Inferior parietal cortex (tissue), 1 donor: Measurements from ENCODE around the gene ATAD3B.
"Not testable (repeated sequence)": the region's sequence is repeated elsewhere in the genome, so short reads cannot be mapped to it uniquely, and the experiment has no call there.

Experiments used
- DNase-seq: peaks from one replicate; pipeline ENCODE4 v3.0.0-alpha.2; 2016; ENCODE audit errors: extremely low spot score

The ATAD3B gene

DNA sequence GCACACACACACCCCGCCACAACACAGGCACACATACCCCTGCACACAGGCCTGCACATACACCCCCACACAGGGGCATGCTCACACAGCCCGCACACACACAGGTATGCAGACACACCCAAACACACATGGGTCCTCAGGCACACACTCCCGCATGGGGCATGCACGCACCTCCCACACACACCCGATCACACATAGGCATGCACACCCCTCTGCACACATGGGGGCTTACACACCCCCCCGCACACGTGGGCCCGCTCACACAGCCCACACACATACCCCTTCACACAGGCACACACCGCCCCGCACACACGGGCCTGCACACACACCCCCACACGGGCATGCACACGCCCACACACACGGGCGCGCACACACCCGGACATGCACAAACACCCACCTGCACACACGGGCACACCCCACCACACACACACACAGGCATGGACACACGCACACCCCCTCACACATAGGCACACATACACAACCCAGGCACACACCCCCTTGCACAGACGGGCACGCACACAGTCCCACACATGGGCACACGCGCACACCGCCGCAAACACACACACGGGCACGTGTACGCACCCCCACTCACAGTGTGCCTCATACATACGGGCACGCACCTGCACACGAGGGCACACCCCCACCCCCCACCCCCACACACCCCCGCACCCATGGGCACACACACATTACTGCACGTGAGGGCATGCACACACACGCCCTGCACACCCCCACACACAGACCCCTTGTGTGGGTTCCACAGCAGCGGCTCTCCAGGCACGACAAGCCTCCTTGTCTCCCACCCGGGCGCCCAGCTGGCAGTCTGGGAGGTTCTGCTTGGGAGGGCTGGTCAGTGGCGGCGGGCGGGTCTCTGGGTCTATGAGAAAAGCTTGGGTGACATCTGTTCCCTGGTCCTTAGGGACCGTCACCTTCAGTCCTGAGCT lies 8.3 kb downstream of the ATAD3B start:
- DNase-seq, result no peak

DNA sequence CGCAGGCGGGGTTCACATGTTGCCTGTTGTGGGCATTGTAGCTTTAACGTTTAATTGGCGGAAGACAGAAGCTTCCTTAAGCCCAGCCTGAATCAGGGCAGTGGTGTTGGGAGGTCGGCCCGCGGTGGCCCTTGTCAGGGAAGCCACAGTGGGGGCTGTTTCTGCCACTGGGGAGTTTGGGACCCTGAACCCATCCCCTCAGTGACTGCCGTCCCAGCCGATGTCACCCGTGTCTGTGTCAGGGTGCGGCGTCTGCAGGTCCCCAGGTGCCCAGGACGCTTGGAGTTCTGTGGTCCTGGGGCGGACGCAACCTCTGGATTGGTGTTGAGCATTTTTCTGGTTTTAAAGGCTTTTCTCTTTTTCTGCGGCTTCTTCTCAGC lies 8.9 kb downstream of the ATAD3B start:
- DNase-seq, result not testable (repeated sequence)

DNA sequence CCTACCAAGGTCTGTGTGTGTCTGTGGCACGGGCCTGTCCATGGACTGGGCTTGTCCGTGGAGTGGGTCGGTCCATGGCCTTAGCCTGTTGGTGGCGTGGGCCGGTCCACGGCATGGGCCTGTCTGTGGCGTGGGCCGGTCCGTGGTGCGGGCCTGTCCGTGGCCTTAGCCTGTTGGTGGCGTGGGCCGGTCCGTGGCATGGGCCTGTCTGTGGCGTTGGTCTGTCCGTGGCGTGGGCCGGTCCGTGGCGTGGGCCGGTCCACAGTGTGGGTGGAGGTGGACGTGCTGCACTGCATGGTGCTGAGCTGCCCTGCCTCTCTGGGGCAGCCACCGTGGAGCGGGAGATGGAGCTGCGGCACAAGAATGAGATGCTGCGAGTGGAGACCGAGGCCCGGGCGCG lies 10.2 kb downstream of the ATAD3B start:
- not testable (repeated sequence) for DNase-seq

DNA sequence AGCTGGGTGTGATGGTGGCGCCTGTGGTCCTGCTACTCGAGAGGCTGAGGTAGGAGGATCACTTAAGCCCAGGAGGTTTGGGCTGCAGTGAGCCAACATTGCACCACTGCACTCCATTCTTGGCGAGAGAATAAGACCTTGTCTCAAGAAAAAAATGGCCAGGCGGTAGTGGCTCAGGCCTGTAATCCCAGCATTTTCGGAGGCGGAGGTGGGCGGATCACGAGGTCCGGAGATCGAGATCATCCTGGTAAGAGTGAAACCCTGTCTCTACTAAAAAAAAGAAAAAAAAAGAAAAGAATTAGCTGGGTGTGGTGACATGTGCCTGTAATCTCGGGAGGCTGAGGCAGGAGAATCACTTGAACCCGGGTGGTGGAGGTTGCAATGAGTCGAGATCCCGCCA lies 11.3 kb downstream of the ATAD3B start:
- DNase-seq, result no peak

DNA sequence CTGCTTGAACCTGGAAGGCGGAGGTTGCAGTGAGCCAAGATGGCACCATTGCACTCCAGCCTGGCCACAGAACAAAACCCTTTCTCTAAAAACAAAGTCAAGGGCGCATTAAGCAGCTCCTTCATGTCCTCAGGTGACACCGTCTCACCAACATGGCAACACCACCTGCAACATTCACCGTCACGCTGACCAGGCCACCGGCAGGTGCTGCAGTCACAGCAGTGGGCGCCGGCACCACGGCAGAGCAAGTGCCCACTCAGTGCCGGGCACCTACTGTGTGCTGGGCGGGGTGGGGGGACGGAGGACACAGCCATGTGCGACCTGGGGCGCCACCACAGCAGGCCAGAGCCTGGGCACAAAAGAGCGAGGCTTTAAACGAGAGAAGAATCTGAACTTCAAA lies 12.1 kb downstream of the ATAD3B start:
- DNase-seq, result no peak

DNA sequence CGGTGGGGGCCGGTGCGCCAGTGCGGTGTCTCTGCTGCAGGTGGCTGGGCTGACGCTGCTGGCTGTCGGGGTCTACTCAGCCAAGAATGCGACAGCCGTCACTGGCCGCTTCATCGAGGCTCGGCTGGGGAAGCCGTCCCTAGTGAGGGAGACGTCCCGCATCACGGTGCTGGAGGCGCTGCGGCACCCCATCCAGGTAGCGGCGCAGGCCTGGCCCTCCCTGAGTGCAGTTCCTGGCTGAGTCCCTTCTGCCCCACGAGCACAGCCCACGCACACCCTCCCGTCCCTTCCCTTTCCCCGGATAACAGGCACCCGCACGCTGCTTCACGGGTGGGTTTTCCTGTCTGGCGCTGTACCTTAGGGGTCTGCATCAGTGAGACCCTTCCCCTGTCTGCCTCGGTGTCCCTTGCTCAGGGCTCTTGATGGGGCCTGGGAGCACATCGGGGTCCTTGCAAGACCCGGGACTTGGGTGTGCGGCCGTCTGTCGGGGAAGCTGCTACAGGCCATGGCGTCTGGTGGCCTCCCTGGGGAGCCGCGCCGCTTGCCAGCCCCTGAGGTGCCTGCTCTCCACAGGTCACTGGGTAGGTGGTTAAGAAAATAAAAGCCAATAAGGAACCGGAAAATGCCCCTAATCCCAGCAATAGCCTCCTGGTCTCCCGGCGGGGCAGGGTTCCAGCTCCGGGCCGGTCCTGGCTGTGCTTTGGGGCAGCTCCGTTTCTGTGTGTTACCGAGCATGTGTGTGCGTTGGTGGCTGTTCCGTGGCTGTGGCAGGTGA lies 13.6 kb downstream of the ATAD3B start:
- not testable (repeated sequence) for DNase-seq

DNA sequence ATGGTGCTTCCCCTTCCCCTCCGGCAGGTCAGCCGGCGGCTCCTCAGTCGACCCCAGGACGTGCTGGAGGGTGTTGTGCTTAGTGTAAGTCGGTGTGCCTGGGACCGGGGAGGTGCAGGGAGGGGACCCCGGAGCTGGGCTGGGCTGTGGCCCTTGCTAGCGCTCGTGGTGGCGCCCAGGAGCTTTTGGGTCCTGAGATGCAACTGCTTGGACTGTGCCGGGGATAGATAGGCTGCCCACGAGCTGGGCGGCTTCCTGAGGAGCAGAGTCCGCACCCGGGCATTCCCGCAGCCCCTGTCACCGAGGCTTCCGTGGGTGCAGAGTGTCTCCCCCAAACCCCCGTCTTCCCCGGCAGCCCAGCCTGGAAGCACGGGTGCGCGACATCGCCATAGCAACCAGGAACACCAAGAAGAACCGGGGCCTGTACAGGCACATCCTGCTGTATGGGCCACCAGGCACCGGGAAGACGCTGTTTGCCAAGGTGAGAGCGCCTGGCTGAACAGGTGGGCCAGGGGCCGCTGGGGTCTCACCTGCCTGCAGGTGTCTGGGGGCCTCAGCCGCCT lies 14.3 kb downstream of the ATAD3B start:
- DNase-seq, result not testable (repeated sequence)

DNA sequence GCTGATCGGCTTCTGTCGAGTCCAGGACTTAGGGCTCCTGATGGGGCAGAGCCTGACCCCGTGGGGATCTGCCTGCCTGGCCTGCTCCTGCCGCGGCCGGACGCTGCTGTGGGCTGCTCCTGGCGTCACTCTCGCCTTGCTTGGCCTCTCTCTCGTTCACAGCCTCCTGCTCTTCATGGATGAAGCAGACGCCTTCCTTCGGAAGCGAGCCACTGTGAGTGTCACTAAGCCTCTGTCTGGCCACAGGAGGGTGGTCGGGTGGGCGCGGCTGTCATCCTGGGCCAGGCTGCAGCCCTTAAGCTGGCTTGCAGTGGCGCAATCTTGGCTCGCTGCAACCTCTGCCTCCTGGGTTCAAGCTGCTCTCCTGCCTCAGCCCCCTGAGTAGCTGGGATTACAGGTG lies 16.1 kb downstream of the ATAD3B start:
- DNase-seq, result no peak

DNA sequence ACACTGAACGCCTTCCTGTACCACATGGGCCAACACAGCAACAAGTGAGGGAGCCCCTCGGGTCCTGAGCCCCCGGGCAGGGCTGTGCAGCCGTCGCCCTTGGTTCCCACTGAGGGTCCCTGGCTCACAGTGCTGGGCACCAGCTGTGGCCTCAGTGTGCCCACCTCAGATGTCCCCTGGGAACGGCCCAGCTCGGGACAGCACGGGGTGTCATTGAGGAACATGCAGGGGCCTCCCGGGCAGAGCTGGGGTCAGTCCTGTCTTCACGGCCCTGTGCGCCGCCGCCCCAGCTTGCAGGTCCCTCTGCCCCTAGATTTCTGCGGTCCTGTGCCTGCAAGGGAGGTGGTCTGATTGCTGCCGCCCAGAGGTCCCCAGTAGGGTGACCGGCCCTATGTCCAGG lies 17.7 kb downstream of the ATAD3B start:
- no peak for DNase-seq

DNA sequence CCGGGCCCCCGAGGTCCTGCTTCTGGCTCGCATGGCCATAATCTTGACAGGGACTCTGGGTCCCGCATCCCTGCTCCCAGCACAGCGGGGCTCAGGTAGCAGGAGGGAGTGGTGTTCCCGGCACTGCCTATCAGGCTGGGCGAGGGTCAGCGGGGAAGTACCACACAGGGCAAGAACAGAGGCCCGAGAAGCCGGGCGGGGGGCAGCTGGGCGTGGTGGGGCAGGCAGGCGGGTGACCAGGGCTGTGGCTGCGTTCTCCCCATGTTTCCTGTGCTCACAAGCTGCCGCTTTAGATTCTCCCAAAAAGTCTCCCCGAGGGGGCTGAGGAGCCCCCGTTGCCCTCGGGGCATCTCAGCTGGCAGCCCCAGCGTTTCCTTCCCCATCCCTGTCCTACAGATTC lies 18.3 kb downstream of the ATAD3B start:
- DNase-seq, result no peak

DNA sequence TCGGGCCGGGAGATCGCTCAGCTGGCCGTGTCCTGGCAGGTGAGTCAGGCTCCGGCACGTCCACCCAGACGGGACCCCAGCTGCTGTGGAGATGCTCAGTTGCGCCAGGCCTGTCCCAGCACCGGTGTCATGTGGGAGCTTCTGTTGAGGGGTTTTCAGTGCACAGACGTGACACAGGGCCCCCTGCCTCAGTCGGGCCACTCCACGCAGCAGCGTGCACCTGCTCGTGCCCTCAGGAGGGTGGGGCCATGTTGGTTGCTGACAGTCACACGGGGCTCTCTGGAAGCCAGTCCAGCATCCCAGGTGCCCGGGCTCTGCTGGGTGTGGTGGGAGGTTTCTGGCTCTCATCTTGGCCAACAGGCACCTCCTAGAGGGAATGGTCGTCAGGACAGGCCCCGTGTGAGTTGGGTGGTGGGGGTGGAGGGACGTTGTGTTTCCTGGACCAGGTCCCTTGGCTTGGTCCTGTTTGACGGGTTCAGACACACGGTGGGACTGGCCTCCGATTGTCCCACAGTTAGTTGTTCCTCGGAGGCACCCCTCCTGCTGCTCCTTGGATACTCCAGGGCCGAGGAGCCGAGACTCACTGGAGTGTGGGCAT lies 19.2 kb downstream of the ATAD3B start:
- no peak for DNase-seq

DNA sequence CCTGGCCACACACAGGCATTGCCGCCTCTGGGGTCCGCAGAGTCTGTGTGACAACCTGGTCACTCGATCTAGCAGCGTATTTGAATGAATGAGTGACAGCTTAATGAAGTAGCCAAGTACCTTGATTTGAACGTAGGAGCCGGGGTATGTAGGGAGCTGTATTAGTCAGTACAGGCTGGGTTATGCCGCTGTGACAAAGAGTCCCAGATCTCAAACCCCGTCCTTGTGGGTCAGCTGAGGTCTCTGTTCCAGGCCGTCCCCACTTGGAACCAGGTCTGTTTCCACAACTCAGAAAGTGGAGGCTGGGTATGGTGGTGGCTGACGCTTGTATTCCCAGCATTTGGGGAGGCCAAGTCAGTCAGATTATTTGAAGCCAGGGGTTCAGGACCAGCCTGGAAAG lies 20.0 kb downstream of the ATAD3B start:
- no peak for DNase-seq

DNA sequence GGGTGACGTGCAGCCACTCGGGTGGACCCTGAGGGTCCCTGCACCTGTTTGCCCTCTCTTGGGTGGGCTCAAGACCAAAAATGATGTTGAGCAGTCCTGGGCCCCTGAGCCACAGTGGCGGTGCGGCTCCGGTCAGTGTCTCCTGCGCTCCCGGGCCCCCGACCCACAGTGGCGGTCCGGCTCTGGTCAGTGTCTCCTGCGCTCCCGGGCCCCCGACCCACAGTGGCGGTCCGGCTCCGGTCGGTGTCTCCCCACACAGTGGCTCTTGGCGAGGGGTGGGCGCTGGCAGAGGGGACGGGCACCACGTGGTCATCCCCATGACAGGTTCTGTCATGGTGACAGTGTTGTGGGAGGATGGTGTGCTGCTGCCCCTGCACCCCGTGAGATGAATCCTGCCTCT lies 22.7 kb downstream of the ATAD3B start:
- DNase-seq, result not testable (repeated sequence)

DNA sequence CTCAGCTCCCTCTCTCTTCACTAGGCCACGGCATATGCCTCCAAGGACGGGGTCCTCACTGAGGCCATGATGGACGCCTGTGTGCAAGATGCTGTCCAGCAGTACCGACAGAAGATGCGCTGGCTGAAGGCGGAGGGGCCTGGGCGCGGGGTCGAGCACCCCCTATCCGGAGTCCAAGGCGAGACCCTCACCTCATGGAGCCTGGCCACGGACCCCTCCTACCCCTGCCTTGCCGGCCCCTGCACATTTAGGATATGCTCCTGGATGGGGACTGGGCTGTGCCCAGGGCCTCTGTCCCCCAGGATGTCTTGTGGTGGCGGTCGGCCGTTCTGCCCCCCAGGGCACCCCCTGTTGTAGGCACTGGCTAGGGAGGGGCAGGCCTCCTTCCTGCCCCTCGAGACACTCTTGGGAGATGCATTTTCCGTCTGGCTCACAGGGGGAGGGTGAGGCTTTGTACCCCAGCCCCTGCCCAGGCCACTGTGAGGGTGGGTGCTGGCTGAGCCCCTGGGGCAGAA lies 24.0 kb downstream of the ATAD3B start:
- not testable (repeated sequence) for DNase-seq

DNA sequence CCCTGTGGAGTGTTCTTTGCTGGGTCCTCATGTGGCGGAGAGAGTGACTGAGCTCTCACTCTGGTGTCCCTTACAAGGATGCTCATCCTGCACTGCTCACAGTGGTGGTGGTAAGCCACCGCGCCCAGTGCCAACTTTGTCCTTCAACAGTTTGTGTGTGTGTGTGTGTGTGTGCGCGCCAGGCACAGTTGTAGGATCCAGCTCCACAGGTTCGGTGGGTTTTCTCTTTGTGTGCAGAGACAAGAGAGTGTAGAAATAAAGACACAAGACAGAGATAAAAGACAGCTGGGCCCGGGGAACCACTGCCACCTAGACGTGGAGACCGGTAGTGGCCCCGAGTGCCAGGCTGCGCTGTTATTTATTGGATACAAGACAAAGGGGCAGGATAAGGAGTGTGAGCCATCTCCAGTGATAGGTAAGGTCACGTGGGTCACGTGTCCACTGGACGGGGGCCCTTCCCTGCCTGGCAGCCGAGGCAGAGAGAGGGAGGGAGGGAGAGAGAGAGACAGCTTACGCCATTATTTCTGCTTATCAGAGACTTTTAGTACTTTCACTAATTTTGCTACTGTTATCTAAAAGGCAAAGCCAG lies 33.3 kb downstream of the ATAD3B start:
- DNase-seq, result peak; percentile 48

DNA sequence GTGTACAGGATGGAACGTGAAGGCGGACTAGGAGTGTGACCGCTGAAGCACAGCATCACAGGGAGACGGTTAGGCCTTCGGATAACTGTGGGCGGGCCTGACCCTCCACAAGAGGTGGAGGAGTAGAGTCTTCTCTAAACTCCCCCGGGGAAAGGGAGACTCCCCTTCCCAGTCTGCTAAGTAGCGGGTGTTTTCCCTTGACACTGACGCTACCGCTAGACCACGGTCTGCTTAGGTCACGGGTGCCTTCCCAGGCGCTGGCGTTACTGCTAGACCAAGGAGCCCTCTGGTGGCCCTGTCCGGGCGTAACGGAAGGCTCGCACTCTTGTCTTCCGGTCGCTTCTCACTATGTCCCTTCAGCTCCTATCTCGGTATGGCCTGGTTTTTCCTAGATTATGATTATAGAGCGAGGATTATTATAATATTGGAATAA lies 33.8 kb downstream of the ATAD3B start:
- peak; percentile 10 for DNase-seq

DNA sequence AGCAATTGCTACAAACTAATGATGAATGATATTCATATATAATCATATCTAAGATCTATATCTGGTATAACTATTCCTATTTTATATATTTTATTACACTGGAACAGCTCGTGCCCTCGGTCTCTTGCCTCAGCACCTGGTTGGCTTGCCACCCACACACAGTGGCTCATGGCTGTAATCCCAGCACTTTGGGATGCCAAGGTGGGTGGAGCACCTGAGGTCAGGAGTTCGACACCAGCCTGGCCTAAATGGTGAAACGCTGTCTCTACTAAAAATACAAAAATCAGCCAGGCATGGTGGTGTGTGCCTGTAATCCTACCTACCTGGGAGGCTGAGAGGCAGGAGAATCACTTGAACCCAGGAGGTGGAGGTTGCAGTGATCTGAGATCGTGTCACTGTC lies 34.2 kb downstream of the ATAD3B start:
- not testable (repeated sequence) for DNase-seq

DNA sequence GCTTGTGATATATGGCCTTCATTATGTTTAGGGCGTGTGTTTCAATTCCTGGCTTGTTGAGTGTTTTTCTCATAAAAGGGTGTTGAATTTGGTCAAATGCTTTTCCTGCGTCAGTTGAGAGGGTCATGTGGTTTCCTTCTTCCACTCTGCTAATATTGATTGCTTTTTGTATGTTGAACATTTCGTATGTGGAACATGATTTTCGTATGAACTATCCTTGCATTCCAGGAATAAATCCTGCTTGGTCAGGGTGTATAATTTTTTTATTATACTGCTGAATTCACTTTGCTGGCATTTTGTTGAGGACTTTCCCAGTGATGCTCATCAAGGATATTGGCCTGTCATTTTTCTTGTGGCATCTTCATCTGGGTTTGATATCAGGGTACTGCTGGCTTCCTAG lies 35.7 kb downstream of the ATAD3B start:
- DNase-seq, result no peak

DNA sequence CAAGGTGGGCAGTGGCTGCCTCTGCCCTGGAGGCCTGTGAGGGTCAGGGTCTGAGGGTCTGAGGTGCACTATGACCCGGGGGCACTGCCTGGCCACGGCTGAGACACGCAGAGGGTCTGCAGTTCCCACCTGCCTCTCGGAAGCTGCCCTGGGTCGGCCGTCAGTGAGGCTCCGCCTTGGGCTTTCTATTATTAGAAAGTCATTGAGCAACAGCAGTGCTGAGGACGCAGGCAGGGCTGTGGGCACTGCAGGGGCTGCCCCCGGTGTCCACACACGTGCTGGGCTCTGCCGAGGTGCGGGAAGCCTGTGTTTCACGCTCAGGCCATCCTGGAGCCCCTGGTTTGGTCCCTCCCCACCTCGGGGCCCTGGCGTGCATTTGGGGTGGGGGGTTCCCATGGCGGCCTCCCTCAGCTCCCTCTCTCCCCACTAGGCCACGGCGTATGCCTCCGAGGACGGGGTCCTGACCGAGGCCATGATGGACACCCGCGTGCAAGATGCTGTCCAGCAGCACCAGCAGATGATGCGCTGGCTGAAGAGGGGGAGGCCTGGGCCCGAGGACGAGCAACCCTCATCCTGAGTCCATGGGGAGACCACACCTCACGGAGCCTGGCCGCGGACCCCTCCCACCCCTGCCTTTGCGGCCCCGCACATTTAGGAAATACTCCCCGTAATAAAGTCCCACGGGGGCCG lies 37.4 kb downstream of the ATAD3B start:
- not testable (repeated sequence) for DNase-seq

DNA sequence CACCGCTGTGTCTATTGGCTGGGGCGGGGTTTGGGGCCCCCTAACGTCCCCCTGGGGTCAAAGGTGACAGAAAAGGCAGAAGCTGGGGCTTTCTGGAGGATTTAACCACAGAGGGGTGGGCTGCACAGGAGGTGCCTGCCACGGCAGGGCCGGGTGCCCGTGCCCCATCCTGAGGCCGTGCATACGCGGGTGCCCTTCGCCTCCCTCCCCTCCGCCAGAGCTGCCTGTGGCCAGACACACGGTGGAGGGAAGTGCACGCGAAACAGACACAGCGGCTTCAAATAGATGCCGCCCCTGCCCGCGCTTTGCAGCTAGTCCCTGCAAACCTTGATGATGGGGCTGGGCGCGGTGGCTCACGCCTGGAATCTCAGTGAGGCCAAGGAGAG lies 37.9 kb downstream of the ATAD3B start:
- not testable (repeated sequence) for DNase-seq
